ENCODE data around the gene KLHL18.
"Not testable (repeated sequence)": the region's sequence is repeated elsewhere in the genome, so short reads cannot be mapped to it uniquely, and the experiment has no call there.

GRCh38 chr3:47251085-47251484, 31.7 kb upstream of the KLHL18 start:
- TF ChIP-seq, protein P1, sequence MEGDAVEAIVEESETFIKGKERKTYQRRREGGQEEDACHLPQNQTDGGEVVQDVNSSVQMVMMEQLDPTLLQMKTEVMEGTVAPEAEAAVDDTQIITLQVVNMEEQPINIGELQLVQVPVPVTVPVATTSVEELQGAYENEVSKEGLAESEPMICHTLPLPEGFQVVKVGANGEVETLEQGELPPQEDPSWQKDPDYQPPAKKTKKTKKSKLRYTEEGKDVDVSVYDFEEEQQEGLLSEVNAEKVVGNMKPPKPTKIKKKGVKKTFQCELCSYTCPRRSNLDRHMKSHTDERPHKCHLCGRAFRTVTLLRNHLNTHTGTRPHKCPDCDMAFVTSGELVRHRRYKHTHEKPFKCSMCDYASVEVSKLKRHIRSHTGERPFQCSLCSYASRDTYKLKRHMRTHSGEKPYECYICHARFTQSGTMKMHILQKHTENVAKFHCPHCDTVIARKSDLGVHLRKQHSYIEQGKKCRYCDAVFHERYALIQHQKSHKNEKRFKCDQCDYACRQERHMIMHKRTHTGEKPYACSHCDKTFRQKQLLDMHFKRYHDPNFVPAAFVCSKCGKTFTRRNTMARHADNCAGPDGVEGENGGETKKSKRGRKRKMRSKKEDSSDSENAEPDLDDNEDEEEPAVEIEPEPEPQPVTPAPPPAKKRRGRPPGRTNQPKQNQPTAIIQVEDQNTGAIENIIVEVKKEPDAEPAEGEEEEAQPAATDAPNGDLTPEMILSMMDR (conservative IDR thresholded peaks at IDR 0.05; ENCODE audit: low read length) = not testable (repeated sequence)
- TF ChIP-seq EZH2phosphoT487 (IDR thresholded peaks at IDR 0.05; ENCODE audit: borderline replicate concordance, low read depth, low read length) = not testable (repeated sequence)

All from OCI-LY7 (cell line).